PC-3 (cell line): ENCODE data around the gene DCTD.

Experiments used
- EZH2 ChIP-seq: fragments of 300-600 bp; sonication (generic); IDR thresholded peaks from one replicate; pipeline ENCODE4 v1.6.1; 2017; ENCODE audit warnings: antibody characterized with exemption, mild to moderate bottlenecking, low read length; ENCODE audit not compliant: unreplicated experiment
- EZH2phosphoT487 ChIP-seq: fragments of 300-600 bp; sonication (generic); IDR thresholded peaks from 2 replicates; pipeline ENCODE4 v1.6.1; 2018; ENCODE audit warnings: mild to moderate bottlenecking, antibody characterized with exemption, low read length, borderline replicate concordance
- TF ChIP-seq, protein P1 (sequence below): fragments of 300-600 bp; sonication (generic); conservative IDR thresholded peaks from 2 replicates; pipeline ENCODE4 v1.5.1; 2017; ENCODE audit warnings: antibody characterized with exemption, low read depth, mild to moderate bottlenecking, low read length

DNA sequence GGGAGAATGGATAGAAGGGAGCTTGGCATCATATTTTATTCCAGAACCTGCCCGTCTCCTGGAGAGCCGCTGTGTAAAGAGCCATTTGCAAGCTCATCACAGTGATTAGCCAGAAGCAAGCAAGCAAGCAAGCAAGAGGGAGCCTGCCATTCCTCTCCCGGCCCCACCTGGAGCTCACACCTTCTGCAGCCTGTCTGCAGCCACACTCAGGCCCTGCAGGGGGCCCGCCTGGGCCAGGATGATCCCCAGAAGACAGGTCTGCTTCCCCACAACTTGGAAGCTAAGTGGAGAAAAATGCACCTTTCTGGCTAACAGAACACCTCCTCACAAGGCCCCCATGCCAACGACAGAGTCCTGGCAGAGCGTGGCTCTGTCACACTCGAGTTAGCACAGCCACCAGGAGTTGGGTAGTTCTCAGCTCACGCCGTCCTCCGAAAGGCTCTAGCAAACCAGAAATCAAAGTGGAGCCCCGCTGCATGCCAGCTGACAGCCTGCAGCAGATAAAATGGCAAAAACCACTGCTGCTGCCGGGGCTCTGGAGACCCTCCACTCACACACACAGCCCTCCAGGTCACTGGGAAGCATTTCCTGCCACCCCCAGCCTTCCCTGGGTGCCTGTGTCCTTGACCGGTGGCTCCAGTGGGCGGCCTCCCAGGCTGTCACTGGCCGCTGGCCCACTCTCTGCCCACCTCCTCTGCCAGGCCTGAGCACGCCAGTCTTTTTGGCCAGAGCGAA, 54.9 kb downstream of the DCTD start:
- TF ChIP-seq, protein P1, sequence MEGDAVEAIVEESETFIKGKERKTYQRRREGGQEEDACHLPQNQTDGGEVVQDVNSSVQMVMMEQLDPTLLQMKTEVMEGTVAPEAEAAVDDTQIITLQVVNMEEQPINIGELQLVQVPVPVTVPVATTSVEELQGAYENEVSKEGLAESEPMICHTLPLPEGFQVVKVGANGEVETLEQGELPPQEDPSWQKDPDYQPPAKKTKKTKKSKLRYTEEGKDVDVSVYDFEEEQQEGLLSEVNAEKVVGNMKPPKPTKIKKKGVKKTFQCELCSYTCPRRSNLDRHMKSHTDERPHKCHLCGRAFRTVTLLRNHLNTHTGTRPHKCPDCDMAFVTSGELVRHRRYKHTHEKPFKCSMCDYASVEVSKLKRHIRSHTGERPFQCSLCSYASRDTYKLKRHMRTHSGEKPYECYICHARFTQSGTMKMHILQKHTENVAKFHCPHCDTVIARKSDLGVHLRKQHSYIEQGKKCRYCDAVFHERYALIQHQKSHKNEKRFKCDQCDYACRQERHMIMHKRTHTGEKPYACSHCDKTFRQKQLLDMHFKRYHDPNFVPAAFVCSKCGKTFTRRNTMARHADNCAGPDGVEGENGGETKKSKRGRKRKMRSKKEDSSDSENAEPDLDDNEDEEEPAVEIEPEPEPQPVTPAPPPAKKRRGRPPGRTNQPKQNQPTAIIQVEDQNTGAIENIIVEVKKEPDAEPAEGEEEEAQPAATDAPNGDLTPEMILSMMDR = no peak
- TF ChIP-seq EZH2phosphoT487 = no peak
- no peak for TF ChIP-seq EZH2
